HCT116 (cell line): ENCODE measurements around the gene CDK5R1. TPM values are rescaled to one million over a fixed set of nuclear protein-coding genes. Genes with fewer than 3 reads are reported as not detected.

ENCODE experiments used
- ATAC-seq: fragments of 200-7000 bp; cut with Tn5 transposase; 2 replicates; pipeline ENCODE4 v1.9.1; 2020; ENCODE audit warnings: mild to moderate bottlenecking, moderate library complexity
- BruUV-seq: library from RNA; stranded (reverse); fragments of 400-500 nt; replicated peaks from 2 replicates; lab custom pipeline; 2021; lab: Mats Ljungman, UMichigan
- CTCF ChIA-PET: fragments of 300-600 bp; sonication (Branson Sonifier 250); formaldehyde crosslinking; loops from one replicate; lab custom pipeline; 2021; ENCODE audit warnings: antibody characterized with exemption; lab: Charles Lee
- POLR2A ChIA-PET: fragments of 300-600, 350-600 bp; sonication (Branson Sonifier 250); formaldehyde crosslinking; loops from one replicate; lab custom pipeline; 2021; ENCODE audit warnings: antibody characterized with exemption; lab: Charles Lee
- RAD21 ChIA-PET, 2 experiments: fragments of 300-600 bp; sonication (Branson Sonifier 250); formaldehyde crosslinking; loops; one replicate each; lab custom pipeline; 2023; ENCODE audit warnings: low total read pairs in 2 of 2; ENCODE audit not compliant: uncharacterized antibody in 2 of 2, unreplicated experiment in 2 of 2, low non-redundant PET in 1 of 2; lab: Charles Lee
- DNase-seq: peaks from one replicate; pipeline ENCODE4 v3.0.0-alpha.2; 2010; ENCODE audit warnings: low read depth, low spot score
- H2AFZ ChIP-seq: fragments of 200-600 bp; shearing (Covaris generic), sonication (generic); 2 replicates; pipeline ENCODE4 v1.6.1; 2017; ENCODE audit warnings: low read depth, mixed run types, mixed read lengths, antibody characterized with exemption, low read length; ENCODE audit not compliant: poor library complexity, severe bottlenecking
- H3K27ac ChIP-seq: 2 replicates; pipeline ENCODE4 v1.5.1; 2012; ENCODE audit warnings: low read depth, low read length
- H3K27me3 ChIP-seq: fragments of 200-600 bp; sonication (generic); 2 replicates; pipeline ENCODE4 v1.6.1; 2016; ENCODE audit warnings: mixed run types, low read length, mixed read lengths; ENCODE audit not compliant: insufficient read depth
- H3K36me3 ChIP-seq, 2 experiments: fragments of 200-500 bp in 1 of 2; fragments of 200-600 bp in 1 of 2; sonication (Bioruptor generic) in 1 of 2; sonication (generic) in 1 of 2; 2 replicates each; pipeline versions ENCODE4 v1.5.1 to v1.6.1; 2014 to 2016; ENCODE audit warnings: low read length in 2 of 2, inconsistent platforms in 1 of 2, mixed read lengths in 1 of 2, mixed run types in 1 of 2; ENCODE audit not compliant: insufficient read depth in 2 of 2, control insufficient read depth in 1 of 2
- H3K4me1 ChIP-seq, 2 experiments: fragments of 200-600 bp in 1 of 2; sonication (generic) in 1 of 2; 2 replicates each; pipeline versions ENCODE4 v1.5.1 to v1.6.1; 2012 to 2017; ENCODE audit warnings: low read length in 2 of 2, inconsistent platforms in 1 of 2, mild to moderate bottlenecking in 1 of 2, mixed read lengths in 1 of 2, mixed run types in 1 of 2, moderate library complexity in 1 of 2; ENCODE audit not compliant: insufficient read depth in 2 of 2, control insufficient read depth in 1 of 2
- H3K4me2 ChIP-seq: fragments of 200-600 bp; sonication (generic); 2 replicates; pipeline ENCODE4 v1.6.1; 2017; ENCODE audit warnings: mixed run types, low read length, mixed read lengths
- H3K4me3 ChIP-seq, 2 experiments: fragments of 200-600 bp in 1 of 2; sonication (generic) in 1 of 2; replicated peaks in 1 of 2; 2 replicates each; pipeline ENCODE4 v1.5.1; 2011 to 2016; ENCODE audit warnings: low read length in 2 of 2, control low read depth in 1 of 2, low read depth in 1 of 2, mild to moderate bottlenecking in 1 of 2, mixed read lengths in 1 of 2, mixed run types in 1 of 2
- H3K79me2 ChIP-seq: fragments of 200-600 bp; sonication (generic); 2 replicates; pipeline ENCODE4 v1.6.1; 2017; ENCODE audit warnings: mild to moderate bottlenecking, mixed run types, low read length, moderate library complexity, mixed read lengths; ENCODE audit not compliant: insufficient read depth
- H3K9ac ChIP-seq: fragments of 200-600 bp; sonication (generic); 2 replicates; pipeline ENCODE4 v1.6.1; 2016; ENCODE audit warnings: low read length, mixed read lengths
- H3K9me2 ChIP-seq: fragments of 200-600 bp; sonication (generic), shearing (Covaris generic); 2 replicates; pipeline ENCODE4 v1.6.1; 2017; ENCODE audit warnings: mixed run types, mild to moderate bottlenecking, moderate library complexity; ENCODE audit not compliant: insufficient read depth
- H3K9me3 ChIP-seq, 2 experiments: fragments of 200-500 bp in 1 of 2; fragments of 200-600 bp in 1 of 2; sonication (Bioruptor generic) in 1 of 2; sonication (generic) in 1 of 2; 2 replicates each; pipeline ENCODE4 v1.6.1; 2014 to 2017; ENCODE audit warnings: low read length in 2 of 2, mixed read lengths in 2 of 2, inconsistent platforms in 1 of 2, low read depth in 1 of 2, mild to moderate bottlenecking in 1 of 2, mixed run types in 1 of 2, moderate library complexity in 1 of 2; ENCODE audit not compliant: control insufficient read depth in 1 of 2, insufficient read depth in 1 of 2
- H4K20me1 ChIP-seq: fragments of 200-600 bp; sonication (generic), shearing (Covaris generic); 2 replicates; pipeline ENCODE4 v1.6.1; 2017; ENCODE audit warnings: mixed run types, mild to moderate bottlenecking, moderate library complexity; ENCODE audit not compliant: insufficient read depth
- CBX3 ChIP-seq: IDR thresholded peaks from 2 replicates; pipeline ENCODE4 v1.6.1; 2012; ENCODE audit warnings: low read depth
- CEBPB ChIP-seq: IDR thresholded peaks from 2 replicates; pipeline ENCODE4 v1.6.1; 2012; ENCODE audit warnings: low read depth
- EGR1 ChIP-seq: IDR thresholded peaks from 2 replicates; pipeline ENCODE4 v1.6.1; 2012; ENCODE audit warnings: low read depth
- ELF1 ChIP-seq: IDR thresholded peaks from 2 replicates; pipeline ENCODE4 v1.6.1; 2012; ENCODE audit warnings: low read depth, borderline replicate concordance
- EZH2 ChIP-seq: fragments of 200-600 bp; sonication (generic); IDR thresholded peaks from 2 replicates; pipeline ENCODE4 v1.6.1; 2017; ENCODE audit warnings: antibody characterized with exemption, mixed run types
- EZH2phosphoT487 ChIP-seq: fragments of 200-600 bp; IDR thresholded peaks from 2 replicates; pipeline ENCODE4 v1.6.1; 2018; ENCODE audit warnings: antibody characterized with exemption, borderline replicate concordance
- FOSL1 ChIP-seq: IDR thresholded peaks from 2 replicates; pipeline ENCODE4 v1.6.1; 2012; ENCODE audit warnings: low read depth
- JUND ChIP-seq: IDR thresholded peaks from 2 replicates; pipeline ENCODE4 v1.6.1; 2012
- POLR2A ChIP-seq: IDR thresholded peaks from 2 replicates; pipeline ENCODE4 v1.7.0; 2011; ENCODE audit warnings: borderline replicate concordance; ENCODE audit not compliant: insufficient read depth, insufficient read length; ENCODE audit errors: extremely low read depth
- POLR2AphosphoS5 ChIP-seq: IDR thresholded peaks from 2 replicates; pipeline ENCODE4 v1.6.1; 2011; ENCODE audit warnings: mild to moderate bottlenecking, low read depth, low read length, moderate library complexity
- SP1 ChIP-seq: IDR thresholded peaks from 2 replicates; pipeline ENCODE4 v1.6.1; 2012; ENCODE audit warnings: low read depth
- SRF ChIP-seq: IDR thresholded peaks from 2 replicates; pipeline ENCODE4 v1.6.1; 2012; ENCODE audit warnings: low read depth
- TCF7L2 ChIP-seq: IDR thresholded peaks from 2 replicates; pipeline ENCODE4 v1.7.0; 2011; ENCODE audit warnings: borderline replicate concordance, inconsistent platforms; ENCODE audit not compliant: insufficient read depth, insufficient read length; ENCODE audit errors: extremely low read depth
- YY1 ChIP-seq: IDR thresholded peaks from 2 replicates; pipeline ENCODE4 v1.6.1; 2011; ENCODE audit warnings: low read length, low read depth, moderate library complexity, mild to moderate bottlenecking; ENCODE audit not compliant: insufficient replicate concordance; ENCODE audit errors: extremely low read depth
- ZFX ChIP-seq: fragments of 450-650 bp; IDR thresholded peaks from 2 replicates; pipeline ENCODE4 v1.6.1; 2017
- ZNF274 ChIP-seq: fragments of 200-500 bp; sonication (Bioruptor generic); IDR thresholded peaks from 2 replicates; pipeline ENCODE4 v1.6.1; 2014; ENCODE audit warnings: mild to moderate bottlenecking, low read depth, low read length, inconsistent platforms
- intact Hi-C: fragments of 100-400 bp; cut with micrococcal nuclease; formaldehyde crosslinking; loops from 2 replicates; pipeline ENCODE4 v1.10.0; 2022
- total RNA-seq: library from RNA; stranded (reverse); gene quantifications from one replicate; pipeline ENCODE4 v1.2.1, GENCODE V29; 2021; ENCODE audit not compliant: unreplicated experiment
- TF ChIP-seq, protein P1 (sequence below), 3 experiments: fragments of 200-600 bp in 1 of 3; sonication (generic) in 1 of 3; IDR thresholded peaks in 2 of 3; conservative IDR thresholded peaks in 1 of 3; 2 replicates each; pipeline ENCODE4 v1.5.1; 2012 to 2017; ENCODE audit warnings: low read depth in 2 of 3, low read length in 2 of 3, antibody characterized with exemption in 1 of 3, borderline replicate concordance in 1 of 3, control low read depth in 1 of 3, mild to moderate bottlenecking in 1 of 3, mixed read lengths in 1 of 3, mixed run types in 1 of 3, moderate library complexity in 1 of 3; ENCODE audit not compliant: insufficient read depth in 1 of 3
- TF ChIP-seq, protein P2 (sequence below): IDR thresholded peaks from 2 replicates; pipeline ENCODE4 v1.6.1; 2012
- TF ChIP-seq, protein P3 (sequence below): IDR thresholded peaks from 2 replicates; pipeline ENCODE4 v1.6.1; 2012

The CDK5R1 gene
- total RNA-seq, 1 experiment from 2014 or later = 5.4 TPM

DNA sequence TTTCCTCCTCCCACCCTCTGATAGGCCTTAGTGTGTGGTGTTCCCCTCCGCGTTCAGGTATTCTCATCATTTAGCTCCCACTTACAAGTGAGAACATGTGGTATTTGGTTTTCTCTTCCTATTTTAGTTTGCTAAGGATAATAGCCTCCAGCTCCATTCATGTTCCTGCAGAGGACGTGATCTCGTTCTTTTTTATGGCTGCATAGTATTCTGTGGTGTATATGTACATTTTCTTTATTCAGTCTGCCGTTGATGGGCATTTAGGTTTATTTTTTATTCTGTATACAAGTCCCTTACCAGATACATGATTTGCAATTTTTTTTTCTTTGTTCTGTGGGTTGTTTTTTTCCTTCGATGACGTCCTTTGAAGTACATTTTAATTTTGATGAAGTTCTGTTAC lies 18.8 kb upstream of the CDK5R1 start:
- ChIA-PET POLR2A (no interaction called here), RAD21 (no interaction called here), CTCF (no interaction called here)
- no peaks in the 10 kb centered on the region for H3K27me3 ChIP-seq
- peaks cover 88% of the 10 kb centered on the region for H3K79me2 ChIP-seq
- H4K20me1 ChIP-seq = peaks cover 5% of the 10 kb centered on the region; the same call in 1 of the 2 replicates
- H3K9me2 ChIP-seq = no peaks in the 10 kb centered on the region
- BruUV-seq = no TSS peak
- no peak for ATAC-seq
- H2AFZ ChIP-seq = no peak overlapping the region
- no peak for DNase-seq
- no peak overlapping the region for H3K4me2 ChIP-seq
- no peaks in the 10 kb centered on the region for H3K4me1 ChIP-seq
- H3K4me3 ChIP-seq = no peak overlapping the region
- H3K36me3 ChIP-seq = peaks cover 52 to 77% of the 10 kb centered on the region in 2 experiments; a peak in 3 of 4 replicates
- TF ChIP-seq ZNF274 (no peak), EZH2 (no peak), TCF7L2 (no peak), POLR2AphosphoS5 (no peak), JUND (no peak), FOSL1 (no peak)
- H3K27ac ChIP-seq = no peak overlapping the region
- H3K9ac ChIP-seq = no peak overlapping the region
- intact Hi-C loops = loop anchor here (10.0 kb wide), 1 partner anchor 187 kb away; no protein-coding TSS in a partner anchor
- no peaks in the 10 kb centered on the region for H3K9me3 ChIP-seq

DNA sequence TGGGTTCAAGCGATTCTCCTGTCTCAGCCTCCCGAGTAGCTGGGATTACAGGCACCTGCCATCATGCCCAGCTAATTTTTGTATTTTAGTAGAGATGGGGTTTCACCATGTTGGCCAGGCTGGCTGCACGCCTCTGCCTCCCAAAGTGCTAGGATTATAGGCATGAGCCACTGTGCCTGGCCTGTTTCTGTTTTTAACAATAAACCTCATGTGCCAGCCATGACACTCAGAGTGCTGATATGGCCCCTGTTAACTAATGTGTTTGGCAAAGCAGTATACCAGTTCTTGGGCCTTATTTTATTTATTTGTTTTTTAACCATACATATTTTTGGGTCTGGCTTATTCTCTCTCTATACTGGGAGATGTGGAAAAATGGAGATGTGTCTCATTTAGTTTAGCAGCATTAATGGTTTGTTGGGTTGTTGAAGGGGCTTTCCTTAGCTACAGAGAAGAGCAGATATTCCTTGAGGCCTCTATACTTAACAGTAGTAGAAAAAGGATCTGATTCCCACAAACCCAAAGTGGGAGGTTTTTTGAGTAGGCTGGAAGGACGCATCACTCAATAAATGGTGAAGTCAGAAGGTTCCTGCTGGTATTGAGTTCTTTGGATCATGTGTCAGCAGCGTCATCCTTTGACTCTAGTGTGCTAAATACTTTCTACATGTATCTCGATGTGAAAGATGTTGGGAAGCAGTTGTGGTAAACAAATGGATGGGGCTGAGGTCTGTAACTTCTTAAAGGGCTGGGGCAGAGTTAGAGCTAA lies 16.2 kb upstream of the CDK5R1 start:
- RAD21 ChIA-PET = no interaction called here
- H4K20me1 ChIP-seq = peaks cover 5% of the 10 kb centered on the region; the same call in 1 of the 2 replicates
- no peak for DNase-seq
- no peaks in the 10 kb centered on the region for H3K27me3 ChIP-seq
- BruUV-seq = no TSS peak
- peaks cover 79% of the 10 kb centered on the region for H3K79me2 ChIP-seq
- H3K9me2 ChIP-seq = no peaks in the 10 kb centered on the region
- no peak overlapping the region for H2AFZ ChIP-seq
- intact Hi-C loops = no loop called here
- H3K27ac ChIP-seq = no peak overlapping the region
- peaks cover 56 to 82% of the 10 kb centered on the region in 2 experiments for H3K36me3 ChIP-seq
- H3K9ac ChIP-seq = no peak overlapping the region
- POLR2A ChIA-PET = no interaction called here
- no peak overlapping the region for H3K4me3 ChIP-seq
- CTCF ChIA-PET = interaction anchor here (0.9 to 2.2 kb wide), 3 partner anchors 9 to 27 kb away, joined by 3 to 13 read pairs (median 5); partner anchors contain the start of gene PSMD11
- no peak for ATAC-seq
- H3K4me1 ChIP-seq = no peaks in the 10 kb centered on the region
- H3K4me2 ChIP-seq = no peak overlapping the region
- H3K9me3 ChIP-seq = no peaks in the 10 kb centered on the region
- no peak for TF ChIP-seq EGR1
- TF ChIP-seq, protein P1, sequence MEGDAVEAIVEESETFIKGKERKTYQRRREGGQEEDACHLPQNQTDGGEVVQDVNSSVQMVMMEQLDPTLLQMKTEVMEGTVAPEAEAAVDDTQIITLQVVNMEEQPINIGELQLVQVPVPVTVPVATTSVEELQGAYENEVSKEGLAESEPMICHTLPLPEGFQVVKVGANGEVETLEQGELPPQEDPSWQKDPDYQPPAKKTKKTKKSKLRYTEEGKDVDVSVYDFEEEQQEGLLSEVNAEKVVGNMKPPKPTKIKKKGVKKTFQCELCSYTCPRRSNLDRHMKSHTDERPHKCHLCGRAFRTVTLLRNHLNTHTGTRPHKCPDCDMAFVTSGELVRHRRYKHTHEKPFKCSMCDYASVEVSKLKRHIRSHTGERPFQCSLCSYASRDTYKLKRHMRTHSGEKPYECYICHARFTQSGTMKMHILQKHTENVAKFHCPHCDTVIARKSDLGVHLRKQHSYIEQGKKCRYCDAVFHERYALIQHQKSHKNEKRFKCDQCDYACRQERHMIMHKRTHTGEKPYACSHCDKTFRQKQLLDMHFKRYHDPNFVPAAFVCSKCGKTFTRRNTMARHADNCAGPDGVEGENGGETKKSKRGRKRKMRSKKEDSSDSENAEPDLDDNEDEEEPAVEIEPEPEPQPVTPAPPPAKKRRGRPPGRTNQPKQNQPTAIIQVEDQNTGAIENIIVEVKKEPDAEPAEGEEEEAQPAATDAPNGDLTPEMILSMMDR (IDR thresholded peaks at IDR 0.05 in 2 of 3, conservative IDR thresholded peaks at IDR 0.05 in 1 of 3; ENCODE audit: borderline replicate concordance in 1 of 3, insufficient read depth in 1 of 3, low read depth in 2 of 3, low read length in 2 of 3) = no peak
- TF ChIP-seq ZNF274 = no peak
- TF ChIP-seq SP1 = no peak
- no peak for TF ChIP-seq CEBPB
- TF ChIP-seq JUND = no peak
- no peak for TF ChIP-seq EZH2phosphoT487
- TF ChIP-seq, protein P2, sequence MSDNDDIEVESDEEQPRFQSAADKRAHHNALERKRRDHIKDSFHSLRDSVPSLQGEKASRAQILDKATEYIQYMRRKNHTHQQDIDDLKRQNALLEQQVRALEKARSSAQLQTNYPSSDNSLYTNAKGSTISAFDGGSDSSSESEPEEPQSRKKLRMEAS = no peak
- TF ChIP-seq ZFX = no peak
- no peak for TF ChIP-seq CBX3
- TF ChIP-seq, protein P3, sequence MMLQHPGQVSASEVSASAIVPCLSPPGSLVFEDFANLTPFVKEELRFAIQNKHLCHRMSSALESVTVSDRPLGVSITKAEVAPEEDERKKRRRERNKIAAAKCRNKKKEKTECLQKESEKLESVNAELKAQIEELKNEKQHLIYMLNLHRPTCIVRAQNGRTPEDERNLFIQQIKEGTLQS = no peak
- TF ChIP-seq ELF1 = no peak
- no peak for TF ChIP-seq YY1
- TF ChIP-seq FOSL1 = no peak
- no peak for TF ChIP-seq POLR2A
- no peak for TF ChIP-seq SRF
